C4-2B (cell line): ENCODE results near the gene FRMD7.
"Not testable (repeated sequence)": the region's sequence is repeated elsewhere in the genome, so short reads cannot be mapped to it uniquely, and the experiment has no call there.

Source experiments
- H3K27ac ChIP-seq: fragments of 450-650 bp; 2 replicates; pipeline ENCODE4 v1.5.1; 2017
- ZFX ChIP-seq: fragments of 450-650 bp; IDR thresholded peaks from 2 replicates; pipeline ENCODE4 v1.6.1; 2017
- TF ChIP-seq, protein P1 (sequence below): fragments of 450-650 bp; conservative IDR thresholded peaks from 2 replicates; pipeline ENCODE4 v1.5.1; 2017; ENCODE audit warnings: mild to moderate bottlenecking

Gene FRMD7

DNA sequence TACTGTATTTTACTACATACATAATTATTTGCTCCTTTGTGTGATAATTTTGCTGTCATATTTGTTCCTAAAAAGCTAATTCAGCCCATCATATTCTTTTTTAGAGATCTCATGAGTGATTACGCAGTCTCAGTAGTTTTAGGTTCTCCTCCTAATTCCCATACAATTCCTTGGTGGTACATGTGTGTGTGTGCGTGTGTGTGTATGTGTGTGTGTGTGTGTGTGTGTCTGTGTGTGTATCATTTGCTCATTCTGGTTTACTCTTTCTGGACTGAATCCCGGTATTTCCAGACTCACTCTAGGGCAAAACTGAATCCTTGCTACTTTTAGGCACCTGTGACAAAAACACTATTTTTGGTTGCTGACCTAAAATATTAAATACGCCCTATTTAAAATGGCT is 69.8 kb downstream of the FRMD7 start:
- H3K27ac ChIP-seq: no peak overlapping the region
- no peak for TF ChIP-seq ZFX
- TF ChIP-seq, protein P1, sequence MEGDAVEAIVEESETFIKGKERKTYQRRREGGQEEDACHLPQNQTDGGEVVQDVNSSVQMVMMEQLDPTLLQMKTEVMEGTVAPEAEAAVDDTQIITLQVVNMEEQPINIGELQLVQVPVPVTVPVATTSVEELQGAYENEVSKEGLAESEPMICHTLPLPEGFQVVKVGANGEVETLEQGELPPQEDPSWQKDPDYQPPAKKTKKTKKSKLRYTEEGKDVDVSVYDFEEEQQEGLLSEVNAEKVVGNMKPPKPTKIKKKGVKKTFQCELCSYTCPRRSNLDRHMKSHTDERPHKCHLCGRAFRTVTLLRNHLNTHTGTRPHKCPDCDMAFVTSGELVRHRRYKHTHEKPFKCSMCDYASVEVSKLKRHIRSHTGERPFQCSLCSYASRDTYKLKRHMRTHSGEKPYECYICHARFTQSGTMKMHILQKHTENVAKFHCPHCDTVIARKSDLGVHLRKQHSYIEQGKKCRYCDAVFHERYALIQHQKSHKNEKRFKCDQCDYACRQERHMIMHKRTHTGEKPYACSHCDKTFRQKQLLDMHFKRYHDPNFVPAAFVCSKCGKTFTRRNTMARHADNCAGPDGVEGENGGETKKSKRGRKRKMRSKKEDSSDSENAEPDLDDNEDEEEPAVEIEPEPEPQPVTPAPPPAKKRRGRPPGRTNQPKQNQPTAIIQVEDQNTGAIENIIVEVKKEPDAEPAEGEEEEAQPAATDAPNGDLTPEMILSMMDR: no peak

DNA sequence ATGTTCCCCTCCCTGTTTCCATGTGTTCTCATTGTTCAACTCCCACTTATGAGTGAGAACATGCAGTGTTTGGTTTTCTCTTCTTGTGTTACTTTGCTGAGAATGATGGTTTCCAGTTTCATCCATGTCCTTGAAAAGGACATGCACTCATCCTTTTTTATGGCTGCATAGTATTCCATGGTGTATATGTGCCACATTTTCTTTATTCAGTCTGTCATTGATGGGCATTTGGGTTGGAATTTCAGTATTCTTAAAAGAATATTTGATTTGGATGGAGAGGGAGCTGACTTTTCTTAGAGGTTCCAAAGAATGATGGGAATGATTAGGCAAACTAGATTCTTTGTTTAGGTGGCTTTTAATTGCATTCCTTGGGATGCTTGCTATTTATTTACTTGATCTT is 76.0 kb downstream of the FRMD7 start:
- H3K27ac ChIP-seq: not testable (repeated sequence)

DNA sequence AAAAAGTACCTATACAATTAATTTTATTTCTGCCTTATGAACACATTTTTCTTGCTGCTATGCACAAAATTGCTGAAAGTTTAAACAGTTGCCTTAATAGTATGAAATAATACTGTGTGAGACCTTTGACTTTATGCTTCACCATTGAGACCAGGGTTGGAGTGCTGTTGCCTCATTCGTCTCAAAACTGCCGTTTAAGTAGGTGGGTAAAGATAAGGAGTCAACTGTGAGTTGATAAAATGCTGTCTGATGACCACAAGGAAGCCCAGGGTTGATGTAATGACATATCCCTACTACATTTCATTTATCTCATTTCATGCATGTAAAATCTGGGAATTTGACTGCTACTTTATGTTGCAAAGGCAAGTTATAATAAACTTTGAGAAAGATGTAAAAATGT is 81.3 kb downstream of the FRMD7 start:
- no peak overlapping the region for H3K27ac ChIP-seq
- TF ChIP-seq, protein P1: no peak
- no peak for TF ChIP-seq ZFX

DNA sequence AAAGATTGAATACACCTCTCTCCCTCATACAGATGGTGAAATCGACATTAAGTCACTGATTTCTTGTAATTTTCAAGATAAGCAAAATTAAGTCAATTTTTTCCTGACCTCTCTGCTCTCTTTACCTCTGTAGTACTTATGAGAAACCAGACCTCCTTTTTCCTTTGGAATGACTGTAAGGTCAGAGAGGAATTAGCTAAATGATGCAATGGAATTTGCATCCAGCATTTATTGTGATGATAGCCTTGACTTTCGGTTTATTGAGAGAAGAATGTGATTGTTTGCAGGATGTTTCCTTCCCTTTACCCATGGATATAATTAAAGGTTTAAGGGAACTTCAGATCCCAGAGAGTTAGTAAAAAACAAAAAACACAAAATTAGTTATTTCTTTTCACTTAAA is 82.4 kb downstream of the FRMD7 start:
- TF ChIP-seq, protein P1: no peak
- TF ChIP-seq ZFX: no peak
- no peak overlapping the region for H3K27ac ChIP-seq

DNA sequence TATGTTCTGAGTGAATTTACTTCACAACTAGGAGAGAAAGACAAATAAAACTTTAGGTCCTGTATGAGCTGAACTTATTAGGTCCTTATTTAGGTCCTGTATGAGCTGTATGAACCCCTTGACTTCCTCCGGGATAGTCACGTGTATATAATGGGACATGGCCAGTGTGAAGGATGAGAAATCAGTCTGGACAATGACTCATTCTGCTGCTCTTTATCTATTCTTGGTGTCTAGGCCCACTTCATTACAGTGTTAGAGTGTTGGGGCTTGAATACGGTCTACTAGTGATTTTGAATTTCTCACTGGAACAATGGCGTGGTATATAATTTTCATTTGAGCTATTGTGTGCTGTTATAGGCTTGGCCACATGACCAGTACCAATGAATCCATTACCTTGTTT is 82.9 kb downstream of the FRMD7 start:
- TF ChIP-seq, protein P1: no peak
- TF ChIP-seq ZFX: no peak
- H3K27ac ChIP-seq: no peak overlapping the region

DNA sequence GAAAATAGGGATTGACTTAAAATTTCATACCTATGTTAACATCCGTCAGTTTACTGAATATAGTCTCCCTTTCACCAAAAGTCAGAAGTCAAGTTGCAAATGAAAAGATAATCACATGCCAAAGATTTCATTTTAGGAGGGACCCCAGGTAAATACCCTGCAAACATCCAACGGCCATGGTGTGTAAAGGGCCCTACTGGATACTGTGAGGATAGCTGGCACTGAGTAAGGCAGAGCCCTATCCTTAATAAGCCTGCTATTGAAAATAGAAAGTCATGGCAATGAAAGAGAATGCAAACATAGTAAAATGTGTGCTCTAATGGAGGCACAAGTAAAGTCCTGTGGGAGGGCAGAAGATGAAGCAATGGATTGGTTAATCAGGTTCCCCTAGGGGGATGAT is 83.8 kb downstream of the FRMD7 start:
- no peak for TF ChIP-seq ZFX
- TF ChIP-seq, protein P1: no peak

DNA sequence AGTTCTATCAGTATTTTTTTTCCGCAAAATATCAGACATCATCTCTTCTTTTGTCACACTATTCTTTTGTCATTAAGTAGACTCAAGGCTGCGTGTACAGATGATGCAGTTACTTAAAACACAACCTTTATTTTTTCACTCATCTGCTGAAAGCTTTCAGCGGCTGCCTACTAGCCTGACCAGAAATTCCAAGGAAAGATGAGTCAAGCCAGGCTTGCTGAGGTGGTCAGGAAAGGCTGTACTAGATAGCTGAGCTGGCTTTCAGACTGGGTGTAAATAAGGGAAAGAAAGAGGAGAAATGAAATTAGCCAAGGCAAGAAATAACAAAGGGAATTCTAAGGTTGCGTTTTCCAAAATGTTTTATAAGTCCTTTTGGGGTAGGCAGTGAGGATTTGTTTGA is 86.8 kb downstream of the FRMD7 start:
- TF ChIP-seq ZFX: no peak
- TF ChIP-seq, protein P1: no peak
- no peak overlapping the region for H3K27ac ChIP-seq

More for the DNA sequence above, 83.8 kb downstream of the FRMD7 start:
- no peak overlapping the region for H3K27ac ChIP-seq

DNA sequence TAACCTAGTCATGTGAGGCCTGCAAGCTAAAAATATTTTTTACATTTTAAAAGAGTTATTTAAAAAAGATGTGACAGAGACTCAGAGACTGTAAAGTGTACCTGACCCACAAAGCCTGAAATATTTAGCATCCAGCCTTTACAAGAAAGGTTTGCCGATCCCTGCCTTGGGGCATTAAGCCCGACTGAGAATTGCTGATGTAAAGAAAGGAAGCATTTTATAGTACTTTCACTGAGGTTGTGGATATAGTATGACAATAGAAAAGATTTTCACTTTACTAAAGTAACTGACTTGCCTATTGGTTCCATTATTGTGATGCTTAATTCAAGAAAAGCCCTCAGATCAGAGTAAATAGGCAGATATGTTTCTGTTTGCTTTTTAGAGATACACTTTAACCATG is 87.8 kb downstream of the FRMD7 start:
- H3K27ac ChIP-seq: no peak overlapping the region
- TF ChIP-seq ZFX: no peak
- TF ChIP-seq, protein P1: no peak
